Stomach (tissue), 19 donors: ENCODE results near the gene POTEG. TPM values are rescaled to one million over a fixed set of nuclear protein-coding genes. Genes with fewer than 3 reads are reported as not detected.
"Not testable (repeated sequence)": the region's sequence is repeated elsewhere in the genome, so short reads cannot be mapped to it uniquely, and the experiment has no call there.

Experiments
- DNase-seq, 2 donors: peaks; one replicate each; pipeline versions ENCODE4 v3.0.0 to v3.0.0-alpha.2; 2013 to 2019
- H3K27ac ChIP-seq, 5 donors: fragments of 200-600 bp in 4 of 5; sonication (generic) in 4 of 5; one replicate each; pipeline ENCODE4 v1.5.1; 2013 to 2019; ENCODE audit warnings: mild to moderate bottlenecking in 1 of 5, moderate library complexity in 1 of 5
- H3K27me3 ChIP-seq, 3 donors: fragments of 200-600 bp; sonication (generic); one replicate each; pipeline ENCODE4 v1.5.1; 2017 to 2019; ENCODE audit warnings: mixed run types in 1 of 3
- H3K36me3 ChIP-seq, 4 donors: fragments of 200-600 bp; sonication (generic); 1 replicate in 3 of 4; 2 replicates in 1 of 4; pipeline ENCODE4 v1.5.1; 2016 to 2019
- H3K4me1 ChIP-seq, 4 donors: fragments of 200-600 bp; sonication (generic); one replicate each; pipeline ENCODE4 v1.5.1; 2016 to 2019
- H3K4me3 ChIP-seq, 4 donors: fragments of 200-600 bp; sonication (generic) in 3 of 4; one replicate each; pipeline ENCODE4 v1.5.1; 2016 to 2019; ENCODE audit warnings: mild to moderate bottlenecking in 1 of 4
- H3K9me3 ChIP-seq, 4 donors: fragments of 200-600 bp; sonication (generic); one replicate each; pipeline ENCODE4 v1.5.1; 2016 to 2019
- WGBS, 5 donors: extraction: QIAGEN DNeasy Blood & Tissue Kit in 3 of 5; methylation state at CpG; one replicate each; pipeline versions ENCODE4 v1.1.5 to v1.1.7; 2013 to 2018; 5-methylcytosine and 5-hydroxymethylcytosine counted together
- intact Hi-C: fragments of 100-400 bp; cut with DNase I; formaldehyde crosslinking; loops from one replicate; pipeline ENCODE4 v1.15.1; 2023; ENCODE audit warnings: low total_unique reads
- long read RNA-seq, 10 donors: transcript quantifications; one replicate each; lab custom pipeline, GENCODE V29; 2026
- polyA plus RNA-seq, 3 donors: library from polyadenylated mRNA; stranded (reverse); fragments of 200-250 nt; gene quantifications; one replicate each; pipeline ENCODE4 v1.2.3, GENCODE V29; 2013
- total RNA-seq, 5 donors: library from RNA; depleted of rRNA; stranded (reverse); fragments of >200 nt; gene quantifications; one replicate each; pipeline versions ENCODE4 v1.1.0 to v1.2.3, GENCODE V29; 2014 to 2016
- donor health status: healthy with polysubstance abuse.
- donor health status: Bipolar disorder and iron deficiency.
- donor health status: healthy.

Gene POTEG
- not detected for total RNA-seq
- not detected for polyA plus RNA-seq
- long read RNA-seq, donor 1, result 0 reads
- long read RNA-seq, donor 2, result 0 reads
- long read RNA-seq, donor 3, result 0 reads
- long read RNA-seq, donor 4, result 0 reads
- long read RNA-seq, donor 5, result 0 reads
- long read RNA-seq, donor 6, result 0 reads
- long read RNA-seq, donor 7, result 0 reads
- long read RNA-seq, donor 8, result 0 reads
- long read RNA-seq, donor 9, result 0 reads
- long read RNA-seq, donor 10, result 0 reads

DNA sequence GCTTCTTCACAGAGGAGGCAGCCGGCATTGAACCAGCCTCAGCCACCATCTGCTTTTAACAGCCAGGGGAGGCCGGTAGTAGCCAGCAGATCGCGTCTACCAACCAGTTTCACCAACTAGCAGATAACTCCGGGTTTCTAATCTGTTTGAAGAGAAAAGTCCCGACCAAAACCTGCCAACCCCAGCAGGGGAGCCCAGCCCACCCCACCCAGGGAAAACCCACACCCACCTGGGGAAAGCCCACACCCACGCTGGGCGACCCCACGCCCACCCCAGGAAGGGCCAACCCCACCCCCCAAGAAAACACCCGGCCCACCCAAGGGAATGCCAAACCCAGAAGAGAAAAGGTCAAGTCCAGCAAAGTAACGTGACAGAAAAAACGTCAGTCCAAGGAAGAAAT lies at the start of gene POTEG:
Gene POTEG, minus strand, starts transcription at position 101 of the 400 bp plus-strand sequence. Its CDS starts 52 bp downstream, at position 49.
- not testable (repeated sequence) for H3K4me1 ChIP-seq

DNA sequence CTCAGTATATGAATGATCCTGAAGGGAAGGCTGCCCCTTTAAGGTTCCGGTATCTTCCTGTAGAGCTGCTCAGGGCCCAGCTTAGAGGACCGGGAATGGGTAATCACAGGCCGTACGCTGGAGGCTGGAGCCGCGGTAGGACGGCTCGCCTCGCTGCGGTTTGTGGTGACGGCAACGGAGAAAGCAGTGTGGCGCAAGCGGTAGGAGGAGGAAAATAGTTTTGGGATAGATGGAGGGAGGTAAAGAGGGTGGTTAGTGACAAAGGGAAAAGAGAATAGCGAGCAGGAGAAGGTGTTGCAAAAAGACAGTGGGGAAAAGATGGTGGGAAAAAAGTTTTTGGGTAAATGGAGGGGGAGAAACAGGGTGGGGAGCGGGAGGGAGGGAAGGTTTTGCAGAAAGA lies 48.0 kb upstream of the POTEG start:
- DNase-seq, H3K9me3 ChIP-seq, intact Hi-C loops, H3K36me3 ChIP-seq, H3K4me3 ChIP-seq, H3K4me1 ChIP-seq, H3K27ac ChIP-seq, H3K27me3 ChIP-seq: not testable (repeated sequence)
- 83 to 95% (median 85%) methylated on average over 4 to 14 of the region's 16 CpGs; no CpG with 5 or more reads in 1 of the 5 donors for WGBS, 5 donors

More for the DNA sequence above, at the start of gene POTEG:
- H3K9me3 ChIP-seq, H3K4me3 ChIP-seq, intact Hi-C loops, H3K27ac ChIP-seq, H3K36me3 ChIP-seq, DNase-seq, H3K27me3 ChIP-seq: not testable (repeated sequence)
- WGBS, 5 donors, result 58 to 92% (median 89%) methylated on average over 2 of the region's 12 CpGs; no CpG with 5 or more reads in 2 of the 5 donors

DNA sequence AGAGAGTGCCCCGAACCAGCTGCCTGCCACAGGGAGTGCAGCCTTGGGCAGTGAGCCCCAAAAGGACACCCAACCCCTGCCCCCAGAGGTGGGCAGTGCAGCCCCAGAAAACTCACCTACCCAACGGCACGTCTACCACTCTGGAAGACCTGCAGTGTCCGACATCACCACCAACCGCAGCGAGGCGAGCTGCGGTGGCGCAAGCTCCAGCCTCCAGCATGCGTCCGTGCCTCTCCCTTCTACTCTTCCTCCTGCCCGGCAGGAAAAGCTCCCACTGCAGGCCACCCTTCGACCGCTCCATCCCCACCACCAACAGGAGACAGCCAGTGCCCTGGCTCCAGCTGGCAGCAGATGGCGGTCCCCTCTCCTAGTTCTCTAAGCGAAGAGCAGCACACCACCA lies 47.3 kb upstream of the POTEG start:
- H3K27me3 ChIP-seq, H3K27ac ChIP-seq, H3K9me3 ChIP-seq, DNase-seq, H3K36me3 ChIP-seq, H3K4me1 ChIP-seq, H3K4me3 ChIP-seq, intact Hi-C loops: not testable (repeated sequence)
- 60 to 91% (median 88%) methylated on average over 1 to 6 of the region's 16 CpGs; no CpG with 5 or more reads in 2 of the 5 donors for WGBS, 5 donors

DNA sequence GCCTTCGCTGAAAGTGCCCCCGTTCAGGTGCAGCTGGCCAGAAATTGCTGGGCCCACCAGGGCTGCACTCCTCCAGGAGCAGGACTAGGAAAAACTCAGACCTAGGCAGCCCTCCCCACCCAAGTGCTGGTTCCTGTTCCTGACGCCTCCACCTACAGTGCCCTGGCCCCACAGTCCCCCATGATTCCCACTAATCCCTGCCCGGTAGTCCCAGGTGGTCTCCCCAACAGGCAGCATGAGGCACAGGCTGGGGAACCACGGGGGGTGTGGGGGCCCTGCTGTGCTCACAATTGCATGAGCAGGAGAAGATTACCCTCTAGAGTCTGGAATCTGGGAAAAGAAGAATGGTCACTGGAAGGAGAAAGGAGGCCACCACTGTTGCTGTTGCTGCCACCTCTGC lies 46.4 kb upstream of the POTEG start:
- WGBS, 5 donors, result 48 to 82% (median 80%) methylated on average over 2 of the region's 5 CpGs; no CpG with 5 or more reads in 2 of the 5 donors
- H3K4me1 ChIP-seq, H3K4me3 ChIP-seq, H3K27ac ChIP-seq, intact Hi-C loops, H3K27me3 ChIP-seq, H3K36me3 ChIP-seq, DNase-seq, H3K9me3 ChIP-seq: not testable (repeated sequence)

DNA sequence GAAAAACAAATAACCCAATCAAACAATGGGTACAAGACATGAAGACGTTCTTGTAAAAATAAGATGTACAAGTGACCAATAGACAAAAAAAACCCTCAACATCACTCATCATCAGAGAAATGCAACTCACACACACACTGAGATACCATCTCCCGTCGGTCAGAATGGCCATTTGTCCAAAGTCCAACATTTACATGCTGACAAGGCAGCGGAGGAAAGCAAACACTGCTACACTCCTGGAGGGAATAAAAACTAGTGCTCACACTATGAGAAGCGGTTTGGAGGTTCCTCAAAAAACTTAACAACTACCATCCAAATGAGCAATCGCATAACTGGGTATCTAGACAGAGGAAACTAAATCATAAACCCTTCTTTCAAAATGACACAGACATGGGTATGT lies 11.6 kb upstream of the POTEG start:
- H3K4me3 ChIP-seq, intact Hi-C loops, H3K9me3 ChIP-seq, H3K36me3 ChIP-seq, H3K27ac ChIP-seq, DNase-seq, H3K27me3 ChIP-seq, H3K4me1 ChIP-seq: not testable (repeated sequence)
- 61 to 76% (median 66%) methylated on average over 4 to 6 of the region's 6 CpGs for WGBS, 5 donors

DNA sequence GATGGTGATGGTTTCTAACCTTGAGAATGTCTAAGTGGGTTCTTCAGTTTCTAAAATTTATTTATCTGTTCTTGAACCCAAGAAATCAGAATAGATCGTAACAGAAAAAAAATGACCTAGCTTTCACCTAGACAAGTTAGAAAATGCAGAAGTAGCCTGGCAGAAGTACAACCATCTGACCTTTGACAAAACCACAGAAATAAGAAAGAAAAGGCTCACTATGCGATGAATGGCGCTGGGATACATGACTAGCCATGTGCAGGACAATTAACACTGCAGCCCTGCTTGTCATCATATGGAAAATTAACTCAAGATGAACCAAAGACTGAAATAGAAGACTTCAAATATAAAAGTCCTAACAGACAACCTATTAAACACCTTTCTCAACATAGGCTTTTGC lies 5.7 kb upstream of the POTEG start:
- DNase-seq, H3K9me3 ChIP-seq, H3K27me3 ChIP-seq, H3K4me3 ChIP-seq, intact Hi-C loops, H3K27ac ChIP-seq, H3K4me1 ChIP-seq, H3K36me3 ChIP-seq: not testable (repeated sequence)
- WGBS, 5 donors, result 63 to 92% (median 78%) methylated on average over 2 of the region's 3 CpGs

DNA sequence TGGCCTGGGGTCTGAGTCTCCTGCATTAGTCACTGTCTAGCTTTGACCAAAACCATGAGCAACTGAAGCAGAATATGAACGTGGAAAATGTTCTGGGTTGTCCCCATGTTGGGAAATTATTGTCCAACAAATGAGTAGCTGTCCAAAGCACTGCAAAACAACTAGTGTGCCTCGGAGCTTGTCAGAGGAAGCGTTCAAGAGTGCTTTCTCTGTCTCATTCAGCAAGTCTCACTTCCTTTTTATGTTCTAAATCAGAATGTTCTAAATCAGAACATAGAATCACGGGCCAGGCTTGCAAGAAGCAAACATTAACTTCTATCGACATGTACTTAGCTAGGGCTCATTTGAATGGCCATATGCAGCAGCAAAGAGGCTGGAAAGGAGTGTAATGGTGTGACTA lies 5.1 kb upstream of the POTEG start:
- DNase-seq, H3K4me3 ChIP-seq, H3K27me3 ChIP-seq, H3K36me3 ChIP-seq, H3K4me1 ChIP-seq, H3K9me3 ChIP-seq, H3K27ac ChIP-seq, intact Hi-C loops: not testable (repeated sequence)
- WGBS, 5 donors, result 4 to 20% (median 10%) methylated on average over 2 to 3 of the region's 5 CpGs; no CpG with 5 or more reads in 2 of the 5 donors

DNA sequence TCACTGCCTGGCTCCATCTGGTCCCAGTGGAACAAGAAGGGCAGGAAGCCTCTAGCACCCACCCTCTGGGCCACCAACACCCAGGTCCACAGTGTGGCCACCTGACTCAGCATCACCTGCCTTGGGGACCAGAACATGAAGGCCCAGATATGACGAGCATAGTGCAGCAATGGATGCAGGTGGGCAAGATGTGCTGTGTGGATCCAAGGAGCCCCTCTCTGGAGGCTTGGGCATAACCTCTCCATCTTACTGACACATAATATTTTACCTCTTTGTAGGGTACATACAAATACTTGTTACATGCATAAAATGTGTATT lies 2.9 kb upstream of the POTEG start:
- H3K27ac ChIP-seq, DNase-seq, H3K9me3 ChIP-seq, H3K36me3 ChIP-seq, H3K4me1 ChIP-seq, H3K4me3 ChIP-seq, H3K27me3 ChIP-seq, intact Hi-C loops: not testable (repeated sequence)
- WGBS, 5 donors, result 57 to 92% (median 58%) methylated on average over 1 of the region's 1 CpG; no CpG with 5 or more reads in 2 of the 5 donors

DNA sequence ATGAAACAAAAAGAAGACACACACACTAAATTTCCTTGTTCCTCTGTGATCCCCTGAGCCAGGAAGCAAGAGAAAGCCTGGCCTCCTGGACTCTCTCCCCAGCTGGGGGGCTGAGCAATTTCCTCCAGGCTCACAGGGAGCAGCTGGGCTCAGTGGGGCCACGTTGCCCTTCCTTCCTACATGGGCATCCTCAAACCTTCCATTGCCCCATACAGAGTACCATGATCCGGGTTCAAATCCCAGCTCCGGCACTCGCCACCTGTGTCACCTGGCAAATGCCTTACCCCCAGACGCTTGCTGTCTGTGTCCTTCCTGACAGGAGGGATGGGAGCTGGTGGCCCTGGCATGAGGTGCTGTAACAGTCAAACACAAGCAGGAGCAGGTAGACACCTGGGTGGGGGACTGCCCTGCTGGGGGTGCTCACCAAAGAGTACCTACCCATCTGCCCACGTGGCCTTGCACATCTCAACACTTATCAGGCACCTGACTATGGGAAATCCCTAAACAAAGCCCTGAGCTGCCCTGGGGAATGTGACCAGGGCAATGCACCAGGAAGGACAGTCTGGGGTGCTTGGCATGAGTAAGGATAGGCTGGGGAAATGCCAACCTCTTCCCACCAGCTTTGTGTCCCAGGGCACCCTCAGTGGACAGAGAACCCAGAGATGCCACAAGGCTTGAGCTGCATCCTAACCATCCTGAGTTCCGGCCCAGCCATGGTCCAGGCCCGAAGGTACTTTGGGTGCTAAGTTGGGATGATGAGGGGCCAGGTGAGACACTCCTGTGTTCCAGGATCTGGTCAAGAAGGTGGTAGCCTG lies 2.4 kb upstream of the POTEG start:
- WGBS, 5 donors, result 0 to 90% (median 72%) methylated on average over 1 to 2 of the region's 8 CpGs
- H3K36me3 ChIP-seq, H3K4me3 ChIP-seq, H3K9me3 ChIP-seq, H3K4me1 ChIP-seq, DNase-seq, H3K27ac ChIP-seq, H3K27me3 ChIP-seq, intact Hi-C loops: not testable (repeated sequence)

DNA sequence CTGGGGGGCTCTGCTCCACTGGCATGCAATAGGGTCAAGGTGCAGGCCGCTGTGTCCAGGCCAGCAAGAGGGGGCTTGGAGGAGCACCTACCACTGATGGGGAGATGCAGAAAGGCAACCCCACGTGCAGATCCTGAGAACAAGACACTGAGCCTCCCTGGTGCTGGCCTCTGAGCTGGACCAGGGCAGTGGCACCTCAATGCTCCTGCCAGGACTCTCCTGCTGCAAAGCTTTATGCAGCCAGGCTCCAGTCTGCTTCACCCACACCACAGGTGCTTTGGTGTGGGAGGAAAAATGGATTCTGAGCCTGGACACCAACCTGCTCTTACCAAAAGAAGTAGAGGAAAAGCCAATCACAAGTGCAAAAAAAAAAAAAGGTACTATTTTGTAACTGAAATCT lies 1.7 kb upstream of the POTEG start:
- H3K27ac ChIP-seq, H3K4me1 ChIP-seq, intact Hi-C loops, H3K27me3 ChIP-seq, H3K9me3 ChIP-seq, H3K4me3 ChIP-seq, H3K36me3 ChIP-seq, DNase-seq: not testable (repeated sequence)
- no CpG with 5 or more reads among the region's 2 CpGs for WGBS, 5 donors

DNA sequence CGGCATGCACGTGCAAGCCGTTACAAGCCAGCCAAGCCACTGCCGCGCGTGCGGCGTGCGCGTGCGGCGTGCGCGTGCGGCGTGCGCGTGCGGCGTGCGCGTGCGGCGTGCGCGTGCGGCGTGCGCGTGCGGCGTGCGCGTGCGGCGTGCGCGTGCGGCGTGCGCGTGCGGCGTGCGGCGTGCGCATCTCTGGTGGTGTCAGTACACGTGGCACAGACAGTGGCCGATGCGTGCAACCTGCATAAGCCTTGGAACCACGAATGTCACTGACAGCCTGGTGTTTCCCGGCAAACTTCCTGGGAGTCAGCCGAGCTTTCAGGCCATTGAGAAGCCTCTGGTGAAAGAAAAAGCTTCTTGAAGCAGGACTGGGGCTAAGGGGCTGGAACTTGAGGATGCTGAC lies 750 bp upstream of the POTEG start:
- H3K4me1 ChIP-seq, H3K4me3 ChIP-seq, H3K27me3 ChIP-seq, H3K27ac ChIP-seq, H3K36me3 ChIP-seq, intact Hi-C loops, H3K9me3 ChIP-seq, DNase-seq: not testable (repeated sequence)
- 86 to 93% (median 91%) methylated on average over 31 to 52 of the region's 53 CpGs for WGBS, 5 donors

DNA sequence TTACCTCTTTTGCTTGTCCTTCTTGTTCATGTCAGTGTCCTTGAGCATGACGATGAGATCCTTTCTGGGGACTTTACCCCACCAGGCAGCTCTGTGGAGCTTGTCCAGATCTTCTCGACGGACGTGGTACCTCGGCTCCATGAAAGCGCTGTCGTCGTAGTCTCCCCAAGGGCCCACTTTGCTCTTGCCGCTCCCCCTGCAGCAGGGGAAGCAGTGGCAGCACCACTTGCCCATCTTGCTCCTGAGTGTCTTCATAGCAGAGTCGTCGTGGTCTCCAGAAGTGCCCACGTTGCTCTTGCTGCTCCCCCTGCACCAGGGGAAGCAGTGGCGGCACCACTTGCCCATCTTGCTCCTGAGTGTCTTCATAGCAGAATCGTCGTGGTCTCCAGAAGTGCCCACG lies 376 bp downstream of the POTEG start:
- H3K36me3 ChIP-seq, H3K27me3 ChIP-seq, H3K27ac ChIP-seq, DNase-seq, intact Hi-C loops, H3K4me1 ChIP-seq, H3K9me3 ChIP-seq, H3K4me3 ChIP-seq: not testable (repeated sequence)
- 74 to 84% (median 82%) methylated on average over 7 of the region's 16 CpGs; no CpG with 5 or more reads in 2 of the 5 donors for WGBS, 5 donors
